B cell (primary cell): Measurements from ENCODE around the gene IPCEF1. TPM values are rescaled to one million over a fixed set of nuclear protein-coding genes. Genes with fewer than 3 reads are reported as not detected.

Experiments
- ATAC-seq: fragments of 200-7000 bp; cut with Tn5 transposase; one replicate; pipeline ENCODE4 v1.10.0; 2021; ENCODE audit warnings: low read depth, mild to moderate bottlenecking, moderate number of reproducible peaks, moderate library complexity
- CTCF ChIA-PET: fragments of 350-600 bp; sonication (Branson Sonifier 250); formaldehyde crosslinking; loops from one replicate; lab custom pipeline; 2021; ENCODE audit warnings: antibody characterized with exemption, inconsistent platforms; lab: Charles Lee
- POLR2A ChIA-PET: fragments of 350-600 bp; sonication (Branson Sonifier 250); formaldehyde crosslinking; loops from one replicate; lab custom pipeline; 2021; ENCODE audit warnings: antibody characterized with exemption; lab: Charles Lee
- DNase-seq: peaks from one replicate; pipeline ENCODE4 v3.0.0; 2013
- H2AFZ ChIP-seq: 2 replicates; pipeline ENCODE4 v1.6.1; 2012; ENCODE audit warnings: mild to moderate bottlenecking, low read depth, low read length; ENCODE audit not compliant: insufficient read depth, poor library complexity, severe bottlenecking
- H3K27ac ChIP-seq, 2 donors: 1 replicate in 1 of 2; 2 replicates in 1 of 2; pipeline ENCODE4 v1.5.1; 2012 to 2013; ENCODE audit warnings: low read length in 2 of 2, mild to moderate bottlenecking in 2 of 2, moderate library complexity in 1 of 2
- H3K27me3 ChIP-seq, 4 experiments: fragments of 200-600 bp in 1 of 4; sonication (generic) in 1 of 4; replicated peaks in 1 of 4; 1 replicate in 2 of 4; 2 replicates in 2 of 4; pipeline versions ENCODE4 v1.6.1 to v1.7.0; 2013 to 2016; ENCODE audit warnings: low read length in 3 of 4, mild to moderate bottlenecking in 2 of 4, mixed read lengths in 1 of 4, moderate library complexity in 1 of 4; ENCODE audit not compliant: insufficient read depth in 4 of 4, control insufficient read depth in 3 of 4; ENCODE audit errors: control extremely low read depth in 1 of 4
- H3K36me3 ChIP-seq, 2 experiments: replicated peaks in 1 of 2; 1 replicate in 1 of 2; 2 replicates in 1 of 2; pipeline versions ENCODE4 v1.6.1 to v1.7.1; 2013; ENCODE audit warnings: low read length in 1 of 2; ENCODE audit not compliant: insufficient read depth in 2 of 2, control insufficient read depth in 1 of 2; ENCODE audit errors: control extremely low read depth in 1 of 2, extremely low read depth in 1 of 2
- H3K4me1 ChIP-seq, 2 donors: fragments of 200-600 bp in 1 of 2; sonication (generic) in 1 of 2; 1 replicate in 1 of 2; 2 replicates in 1 of 2; pipeline versions ENCODE4 v1.5.1 to v1.6.1; 2013 to 2017; ENCODE audit warnings: low read length in 2 of 2; ENCODE audit not compliant: control insufficient read depth in 2 of 2, insufficient read depth in 2 of 2
- H3K4me2 ChIP-seq: replicated peaks from 2 replicates; pipeline ENCODE3; 2012; ENCODE audit warnings: mild to moderate bottlenecking, low read depth, low read length; ENCODE audit not compliant: poor library complexity, severe bottlenecking
- H3K4me3 ChIP-seq, 5 experiments: fragments of 200-600 bp in 1 of 5; sonication (generic) in 1 of 5; 1 replicate in 3 of 5; 2 replicates in 2 of 5; pipeline versions ENCODE4 v1.5.1 to v1.7.0; 2011 to 2016; ENCODE audit warnings: low read length in 4 of 5, mild to moderate bottlenecking in 4 of 5, low read depth in 2 of 5, control low read depth in 1 of 5, moderate library complexity in 1 of 5; ENCODE audit not compliant: insufficient read depth in 1 of 5; ENCODE audit errors: control extremely low read depth in 1 of 5, extremely low read depth in 1 of 5
- H3K79me2 ChIP-seq: fragments of 200-600 bp; sonication (generic); one replicate; pipeline ENCODE4 v1.6.0; 2016; ENCODE audit warnings: low read length; ENCODE audit not compliant: control insufficient read depth, insufficient read depth
- H3K9ac ChIP-seq: fragments of 200-600 bp; sonication (generic); 2 replicates; pipeline ENCODE4 v1.6.1; 2017; ENCODE audit warnings: mild to moderate bottlenecking, low read length, moderate library complexity
- H3K9me3 ChIP-seq, 3 donors: one replicate each; pipeline versions ENCODE4 v1.6.1 to v1.7.1; 2013; ENCODE audit warnings: low read length in 2 of 3; ENCODE audit not compliant: control insufficient read depth in 2 of 3, insufficient read depth in 1 of 3; ENCODE audit errors: control extremely low read depth in 1 of 3
- H4K20me1 ChIP-seq: 2 replicates; pipeline ENCODE4 v1.6.0; 2012; ENCODE audit warnings: mild to moderate bottlenecking, low read length; ENCODE audit not compliant: insufficient read depth, control insufficient read depth, poor library complexity, severe bottlenecking
- H3K27ac Mint-ChIP-seq: one replicate; pipeline ENCODE4 v1.8.0; 2021; ENCODE audit warnings: mixed read lengths
- H3K27me3 Mint-ChIP-seq: one replicate; pipeline ENCODE4 v1.8.0; 2021; ENCODE audit warnings: mixed read lengths
- H3K4me1 Mint-ChIP-seq: one replicate; pipeline ENCODE4 v1.8.0; 2021; ENCODE audit warnings: mixed read lengths
- H3K4me3 Mint-ChIP-seq: one replicate; pipeline ENCODE4 v1.8.0; 2021; ENCODE audit warnings: mixed read lengths
- H3K9me3 Mint-ChIP-seq: one replicate; pipeline ENCODE4 v1.8.0; 2022; ENCODE audit warnings: mixed read lengths; ENCODE audit not compliant: insufficient read depth
- CTCF ChIP-seq: fragments of 200-600 bp; IDR thresholded peaks from one replicate; pipeline ENCODE4 v1.8.0; 2022; ENCODE audit warnings: antibody characterized with exemption, mild to moderate bottlenecking
- EZH2 ChIP-seq: IDR thresholded peaks from 2 replicates; pipeline ENCODE4 v1.6.1; 2012; ENCODE audit warnings: borderline replicate concordance, low read depth, mild to moderate bottlenecking, moderate library complexity, low read length; ENCODE audit not compliant: insufficient read depth, poor library complexity, severe bottlenecking
- WGBS: methylation state at CpG from one replicate; pipeline ENCODE4 v1.1.5; 2013; ENCODE audit warnings: missing lambda C conversion rate; ENCODE audit not compliant: insufficient coverage; 5-methylcytosine and 5-hydroxymethylcytosine counted together
- intact Hi-C: fragments of 100-400 bp; cut with micrococcal nuclease; formaldehyde crosslinking; loops from one replicate; pipeline ENCODE4 v1.10.0; 2022
- polyA minus RNA-seq: library from RNA; depleted of rRNA, polyadenylated mRNA; stranded (reverse); fragments of >200 nt; gene quantifications from 2 replicates; pipeline ENCODE4 v1.2.3, GENCODE V29; 2012
- polyA plus RNA-seq: library from polyadenylated mRNA; depleted of rRNA; stranded (reverse); fragments of >200 nt; gene quantifications from 2 replicates; pipeline ENCODE4 v1.2.3, GENCODE V29; 2012
- total RNA-seq, 2 donors: library from RNA; stranded (reverse); fragments of 120-200 nt in 1 of 2; gene quantifications; 1 replicate in 1 of 2; 2 replicates in 1 of 2; pipeline versions ENCODE4 v1.2.3 to v1.2.4, GENCODE V29; 2013 to 2022

The IPCEF1 gene, protein sequence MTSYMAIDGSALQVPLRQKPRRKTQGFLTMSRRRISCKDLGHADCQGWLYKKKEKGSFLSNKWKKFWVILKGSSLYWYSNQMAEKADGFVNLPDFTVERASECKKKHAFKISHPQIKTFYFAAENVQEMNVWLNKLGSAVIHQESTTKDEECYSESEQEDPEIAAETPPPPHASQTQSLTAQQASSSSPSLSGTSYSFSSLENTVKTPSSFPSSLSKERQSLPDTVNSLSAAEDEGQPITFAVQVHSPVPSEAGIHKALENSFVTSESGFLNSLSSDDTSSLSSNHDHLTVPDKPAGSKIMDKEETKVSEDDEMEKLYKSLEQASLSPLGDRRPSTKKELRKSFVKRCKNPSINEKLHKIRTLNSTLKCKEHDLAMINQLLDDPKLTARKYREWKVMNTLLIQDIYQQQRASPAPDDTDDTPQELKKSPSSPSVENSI
- total RNA-seq = 0.70 and 0.94 TPM in 2 replicates
- total RNA-seq (2013) = 0.82 TPM
- polyA plus RNA-seq = 0.22 and 0.89 TPM in 2 replicates
- polyA minus RNA-seq = 1.4 and 2.9 TPM in 2 replicates

DNA sequence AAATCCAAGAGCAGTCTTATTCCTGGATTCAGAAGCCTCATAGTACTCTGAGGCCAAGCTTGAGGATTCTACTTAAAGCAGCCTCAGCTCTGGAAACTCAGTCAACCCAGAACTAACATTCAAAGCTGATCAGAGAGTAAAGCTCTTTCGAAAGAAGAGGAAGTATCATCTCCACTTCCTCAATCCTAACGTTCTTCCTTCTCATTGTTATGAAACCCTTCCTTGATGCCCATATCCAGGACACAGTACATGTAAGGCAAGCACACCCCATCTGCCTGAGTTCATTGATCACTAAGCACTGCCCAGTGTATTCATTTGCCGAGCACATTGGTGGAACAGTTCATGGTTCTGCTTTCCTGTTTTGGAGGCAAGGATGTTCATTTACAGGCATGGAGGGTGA is at the start of gene IPCEF1:
Gene IPCEF1 (minus strand): TSS at position 114 of the 400 bp plus-strand sequence. CDS start 90,856 bp downstream, outside the sequence.
- CTCF ChIA-PET = no interaction called here
- H3K36me3 ChIP-seq = no peaks in the 10 kb centered on the region
- 33% methylated on average over 2 of the region's 3 CpGs for WGBS
- Mint-ChIP-seq H3K4me3 (peak within 1 kb of the TSS; percentile 29), H3K27me3 (peaks cover 11% of the 10 kb centered on the region), H3K4me1 (peaks cover 38% of the 10 kb centered on the region), H3K9me3 (no peaks in the 10 kb centered on the region), H3K27ac (peak within 1 kb of the TSS; percentile 15)
- no peaks in the 10 kb centered on the region for H4K20me1 ChIP-seq
- H3K79me2 ChIP-seq = no peaks in the 10 kb centered on the region
- DNase-seq = peak; percentile 37
- peak within 1 kb of the TSS in 1 of 5 experiments; percentile 61 for H3K4me3 ChIP-seq
- H3K4me1 ChIP-seq = peaks cover 27 to 42% of the 10 kb centered on the region in 2 donors
- no peak within 1 kb of the TSS for H2AFZ ChIP-seq
- no peak for ATAC-seq
- H3K9ac ChIP-seq = no peak within 1 kb of the TSS
- no peak for TF ChIP-seq CTCF
- no peak for TF ChIP-seq EZH2
- no peaks in the 10 kb centered on the region for H3K9me3 ChIP-seq
- peaks cover 0 to 4% (median 0%) of the 10 kb centered on the region in 4 experiments for H3K27me3 ChIP-seq
- H3K27ac ChIP-seq = no peak within 1 kb of the TSS
- POLR2A ChIA-PET = no interaction called here
- peak within 1 kb of the TSS; percentile 26 for H3K4me2 ChIP-seq
- intact Hi-C loops = loop anchor here (5.0 kb wide), 1 partner anchor 49 kb away; no protein-coding TSS in a partner anchor

GRCh38 chr6:154406301-154406700 is 49.7 kb upstream of the IPCEF1 start:
- Histone ChIP-seq H4K20me1 (no peaks in the 10 kb centered on the region), H3K9me3 (no peaks in the 10 kb centered on the region), H3K27me3 (no peaks in the 10 kb centered on the region), H3K4me2 (no peak overlapping the region), H3K4me3 (no peak overlapping the region), H3K36me3 (no peaks in the 10 kb centered on the region), H2AFZ (no peak overlapping the region), H3K4me1 (no peaks in the 10 kb centered on the region), H3K27ac (no peak overlapping the region), H3K9ac (no peak overlapping the region), H3K79me2 (no peaks in the 10 kb centered on the region)
- intact Hi-C loops = no loop called here
- 96% methylated on average over 11 of the region's 20 CpGs for whole genome bisulfite sequencing
- H3K4me3 Mint-ChIP-seq = no peak overlapping the region
- no peaks in the 10 kb centered on the region for H3K4me1 Mint-ChIP-seq
- TF ChIP-seq EZH2 (no peak), CTCF (no peak)
- no peaks in the 10 kb centered on the region for H3K9me3 Mint-ChIP-seq
- ChIA-PET CTCF (no interaction called here), POLR2A (no interaction called here)
- H3K27me3 Mint-ChIP-seq = peaks cover 7% of the 10 kb centered on the region
- no peak overlapping the region for H3K27ac Mint-ChIP-seq
- DNase-seq = no peak
- no peak for ATAC-seq
